Endothelial cell of umbilical vein (primary cell): ENCODE data around the gene TIMM17A. TPM values are rescaled to one million over a fixed set of nuclear protein-coding genes. Genes with fewer than 3 reads are reported as not detected.

ENCODE experiments used
- BruUV-seq: library from RNA; stranded (reverse); fragments of 400-500 nt; replicated peaks from 2 replicates; lab custom pipeline; 2021; lab: Mats Ljungman, UMichigan
- CTCF ChIA-PET: fragments of 300-600, 350-600 bp; sonication (Branson Sonifier 250); formaldehyde crosslinking; loops from one replicate; lab custom pipeline; 2021; ENCODE audit warnings: antibody characterized with exemption, inconsistent platforms; lab: Charles Lee
- POLR2A ChIA-PET: fragments of 300-600, 350-600 bp; sonication (Branson Sonifier 250); formaldehyde crosslinking; loops from one replicate; lab custom pipeline; 2021; ENCODE audit warnings: antibody characterized with exemption, inconsistent platforms; lab: Charles Lee
- DNase-seq: peaks from one replicate; pipeline ENCODE4 v3.0.0-alpha.2; 2011; ENCODE audit warnings: low read depth, low spot score
- FAIRE-seq: peaks from 2 replicates; lab custom pipeline; 2011; peaks lifted over from hg19 to GRCh38; lab: Jason Lieb, UNC
- H2AFZ ChIP-seq: 2 replicates; pipeline ENCODE4 v1.6.0; 2012; ENCODE audit warnings: low read depth, low read length, control low read depth, inconsistent platforms
- H3K27ac ChIP-seq: 2 replicates; pipeline ENCODE4 v1.5.1; 2011; ENCODE audit warnings: low read depth, mild to moderate bottlenecking, control low read depth, low read length, moderate library complexity; ENCODE audit not compliant: insufficient read depth
- H3K27me3 ChIP-seq, 2 experiments: 2 replicates each; pipeline versions ENCODE4 v1.6.0 to v1.6.1; 2011; ENCODE audit warnings: low read length in 2 of 2, mixed read lengths in 1 of 2; ENCODE audit not compliant: control insufficient read depth in 2 of 2, insufficient read depth in 2 of 2
- H3K36me3 ChIP-seq, 2 experiments: 2 replicates in 1 of 2; 3 replicates in 1 of 2; pipeline ENCODE4 v1.5.1; 2011; ENCODE audit warnings: low read length in 2 of 2, mild to moderate bottlenecking in 1 of 2, moderate library complexity in 1 of 2; ENCODE audit not compliant: control insufficient read depth in 2 of 2, insufficient read depth in 2 of 2; ENCODE audit errors: extremely low read depth in 1 of 2
- H3K4me1 ChIP-seq: 3 replicates; pipeline ENCODE4 v1.5.1; 2011; ENCODE audit warnings: mild to moderate bottlenecking, low read length; ENCODE audit not compliant: control insufficient read depth, insufficient read depth; ENCODE audit errors: extremely low read depth
- H3K4me2 ChIP-seq: 2 replicates; pipeline ENCODE4 v1.6.1; 2011; ENCODE audit warnings: low read length, control low read depth, mixed read lengths; ENCODE audit not compliant: insufficient read depth
- H3K4me3 ChIP-seq, 3 experiments: fragments of 200-600 bp in 1 of 3; sonication (generic), shearing (Covaris generic) in 1 of 3; replicated peaks in 1 of 3; 2 replicates each; pipeline ENCODE4 v1.5.1; 2011 to 2016; ENCODE audit warnings: control low read depth in 3 of 3, low read length in 3 of 3, mild to moderate bottlenecking in 2 of 3, inconsistent platforms in 1 of 3, low read depth in 1 of 3, moderate library complexity in 1 of 3; ENCODE audit not compliant: insufficient read depth in 1 of 3
- H3K79me2 ChIP-seq: 2 replicates; pipeline ENCODE4 v1.6.0; 2012; ENCODE audit warnings: low read length, inconsistent platforms; ENCODE audit not compliant: control insufficient read depth, insufficient read depth
- H3K9ac ChIP-seq: replicated peaks from 2 replicates; pipeline ENCODE3; 2011; ENCODE audit warnings: low read length, control low read depth; ENCODE audit not compliant: insufficient read depth; ENCODE audit errors: extremely low read depth
- H3K9me1 ChIP-seq: replicated peaks from 3 replicates; pipeline ENCODE4 v1.6.0; 2011; ENCODE audit warnings: mild to moderate bottlenecking, low read length; ENCODE audit not compliant: control insufficient read depth, insufficient read depth; ENCODE audit errors: extremely low read depth
- H3K9me3 ChIP-seq: replicated peaks from 2 replicates; pipeline ENCODE4 v1.5.1; 2012; ENCODE audit warnings: low read length, inconsistent platforms; ENCODE audit not compliant: control insufficient read depth, insufficient read depth
- H4K20me1 ChIP-seq: replicated peaks from 2 replicates; pipeline ENCODE3; 2011; ENCODE audit warnings: mild to moderate bottlenecking, low read length; ENCODE audit not compliant: control insufficient read depth, insufficient read depth; ENCODE audit errors: extremely low read depth
- CTCF ChIP-seq, 2 donors: IDR thresholded peaks; 1 replicate in 1 of 2; 2 replicates in 1 of 2; pipeline ENCODE4 v1.5.1; 2011; ENCODE audit warnings: low read length in 2 of 2, mild to moderate bottlenecking in 2 of 2, moderate library complexity in 2 of 2, control low read depth in 1 of 2, inconsistent platforms in 1 of 2, low read depth in 1 of 2; ENCODE audit not compliant: insufficient read depth in 1 of 2; ENCODE audit errors: extremely low read depth in 1 of 2
- EZH2 ChIP-seq: IDR thresholded peaks from 2 replicates; pipeline ENCODE4 v1.6.1; 2012; ENCODE audit warnings: borderline replicate concordance, low read depth, mild to moderate bottlenecking, moderate library complexity, low read length, inconsistent platforms; ENCODE audit not compliant: severe bottlenecking
- FOS ChIP-seq: IDR thresholded peaks from 2 replicates; pipeline ENCODE4 v1.6.1; 2011; ENCODE audit warnings: mild to moderate bottlenecking, low read length, moderate library complexity, borderline replicate concordance; ENCODE audit not compliant: insufficient read depth
- GATA2 ChIP-seq: IDR thresholded peaks from 2 replicates; pipeline ENCODE4 v1.7.0; 2011; ENCODE audit warnings: low read depth, mild to moderate bottlenecking, moderate library complexity, mixed read lengths, low read length; ENCODE audit not compliant: insufficient read length, insufficient read depth
- JUN ChIP-seq: IDR thresholded peaks from 2 replicates; pipeline ENCODE4 v1.6.1; 2011; ENCODE audit warnings: borderline replicate concordance, low read depth; ENCODE audit not compliant: insufficient read length, insufficient read depth
- MYC ChIP-seq: IDR thresholded peaks from one replicate; pipeline ENCODE4 v1.6.1; 2011; ENCODE audit warnings: mild to moderate bottlenecking, low read depth, low read length
- POLR2A ChIP-seq: IDR thresholded peaks from 2 replicates; pipeline ENCODE4 v1.6.1; 2012; ENCODE audit warnings: low read depth, mild to moderate bottlenecking, control low read depth, low read length
- POLR2AphosphoS5 ChIP-seq: IDR thresholded peaks from 2 replicates; pipeline ENCODE4 v1.6.1; 2012; ENCODE audit warnings: low read depth, mild to moderate bottlenecking, control low read depth, low read length, moderate library complexity; ENCODE audit not compliant: insufficient read depth
- dilution Hi-C: fragments of 300-500 bp; cut with MboI; formaldehyde crosslinking; loops from one replicate; pipeline ENCODE4 v1.15.0; 2019; ENCODE audit warnings: low sequenced_read_pairs; ENCODE audit not compliant: extremely low pct_ligation_motif_present
- intact Hi-C: fragments of 100-400 bp; cut with micrococcal nuclease; formaldehyde crosslinking; loops from one replicate; pipeline ENCODE4 v1.10.0; 2022
- polyA plus RNA-seq, 4 experiments: library from polyadenylated mRNA; depleted of rRNA in 3 of 4; stranded (reverse) in 3 of 4; unstranded in 1 of 4; fragments of >200 nt; gene quantifications; 2 replicates each; pipeline versions ENCODE4 v1.2.1 to v1.2.3, GENCODE V29; 2011 to 2012; ENCODE audit warnings: missing spikeins in 1 of 4
- total RNA-seq: library from RNA; stranded (reverse); gene quantifications from 2 replicates; pipeline ENCODE4 v1.2.3, GENCODE V29; 2021
- TF ChIP-seq, protein P1 (sequence below): IDR thresholded peaks from 2 replicates; pipeline ENCODE4 v1.6.1; 2011; ENCODE audit not compliant: insufficient read depth, insufficient read length

TIMM17A gene
- total and polyA plus RNA-seq, 2 donors (not counting 3 experiments of a cell fraction or from before 2014, with no cell fraction given) = 57.9 to 105 TPM

GRCh38 chr1:201918343-201918742 lies 37.0 kb upstream of the TIMM17A start:
- H3K27ac ChIP-seq = no peak overlapping the region
- CTCF ChIA-PET = interaction anchor here (1.2 to 2.2 kb wide), 2 partner anchors 22 to 28 kb away, joined by 5 to 9 read pairs; partner anchors contain the start of gene LMOD1

More at GRCh38 chr1:201918343-201918742, 37.0 kb upstream of the TIMM17A start:
- POLR2A ChIA-PET = no interaction called here
- Histone ChIP-seq H3K79me2 (no peaks in the 10 kb centered on the region), H3K27me3 (no peaks in the 10 kb centered on the region), H3K9me3 (no peaks in the 10 kb centered on the region), H3K4me3 (no peak overlapping the region), H3K4me2 (no peak overlapping the region), H3K4me1 (peaks cover 19% of the 10 kb centered on the region), H3K9me1 (no peaks in the 10 kb centered on the region), H3K9ac (no peak overlapping the region), H4K20me1 (no peaks in the 10 kb centered on the region), H2AFZ (no peak overlapping the region), H3K36me3 (no peaks in the 10 kb centered on the region)
- no peak for TF ChIP-seq CTCF (IDR thresholded peaks at IDR 0.05; ENCODE audit: extremely low read depth in 1 of 2, insufficient read depth in 1 of 2, low read depth in 1 of 2, low read length in 2 of 2)
- TF ChIP-seq MYC = no peak
- TF ChIP-seq, protein P1, sequence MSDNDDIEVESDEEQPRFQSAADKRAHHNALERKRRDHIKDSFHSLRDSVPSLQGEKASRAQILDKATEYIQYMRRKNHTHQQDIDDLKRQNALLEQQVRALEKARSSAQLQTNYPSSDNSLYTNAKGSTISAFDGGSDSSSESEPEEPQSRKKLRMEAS = no peak
- TF ChIP-seq POLR2AphosphoS5 = no peak
- TF ChIP-seq GATA2 = no peak
- TF ChIP-seq FOS = no peak
- no peak for TF ChIP-seq POLR2A
- TF ChIP-seq EZH2 = no peak
- no peak for TF ChIP-seq JUN
- no TSS peak for BruUV-seq
- intact Hi-C loops (no loop called here), dilution Hi-C loops (no loop called here)
- FAIRE-seq = no peak
- DNase-seq = no peak
